GM18526 (cell line): ENCODE measurements around the gene MFAP3.

Source experiments
- POLR2A ChIP-seq: IDR thresholded peaks from 3 replicates; pipeline ENCODE4 v1.6.1; 2011; ENCODE audit not compliant: insufficient read length; ENCODE audit errors: extremely low read depth

MFAP3 gene

GRCh38 chr5:154042766-154043165 is 4.0 kb downstream of the MFAP3 start:
- TF ChIP-seq POLR2A = no peak

- TF ChIP-seq POLR2A = no peak
These were observed 5.3 kb downstream of the MFAP3 start for GRCh38 chr5:154044099-154044498.

- TF ChIP-seq POLR2A = no peak
These were observed 5.8 kb downstream of the MFAP3 start for GRCh38 chr5:154044581-154044980.

- no peak for TF ChIP-seq POLR2A
These were observed 7.7 kb downstream of the MFAP3 start for GRCh38 chr5:154046486-154046885.

GRCh38 chr5:154047324-154047723 is 8.6 kb downstream of the MFAP3 start:
- TF ChIP-seq POLR2A = no peak

DNA sequence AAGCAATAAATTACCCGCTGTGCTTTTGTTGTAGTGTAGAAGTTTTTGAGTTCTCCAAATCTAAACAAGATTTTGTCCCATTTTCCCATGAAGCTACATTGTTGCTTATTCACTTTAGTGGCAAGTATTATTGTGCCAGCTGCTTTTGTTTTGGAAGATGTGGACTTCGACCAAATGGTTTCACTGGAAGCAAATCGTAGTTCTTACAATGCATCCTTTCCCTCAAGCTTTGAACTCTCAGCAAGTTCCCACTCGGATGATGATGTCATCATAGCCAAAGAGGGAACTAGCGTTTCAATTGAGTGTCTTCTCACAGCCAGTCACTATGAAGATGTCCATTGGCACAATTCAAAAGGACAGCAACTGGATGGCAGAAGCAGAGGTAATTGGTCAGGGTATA is 10.9 kb downstream of the MFAP3 start:
- TF ChIP-seq POLR2A = no peak

DNA sequence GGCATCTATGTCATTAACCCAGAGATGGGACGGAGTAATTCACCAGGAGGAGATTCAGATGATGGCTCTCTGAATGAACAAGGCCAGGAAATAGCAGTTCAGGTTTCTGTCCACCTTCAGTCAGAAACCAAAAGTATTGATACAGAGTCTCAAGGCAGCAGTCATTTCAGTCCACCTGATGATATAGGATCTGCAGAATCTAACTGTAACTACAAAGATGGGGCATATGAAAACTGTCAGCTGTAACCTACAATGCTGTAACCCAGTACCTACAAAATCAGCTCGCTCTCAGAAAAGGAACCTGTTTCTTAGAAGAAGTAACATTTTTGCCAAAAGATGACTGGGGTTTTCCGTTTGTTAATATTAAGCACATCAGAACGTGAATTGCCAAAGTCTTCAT is 14.7 kb downstream of the MFAP3 start:
- TF ChIP-seq POLR2A = no peak

DNA sequence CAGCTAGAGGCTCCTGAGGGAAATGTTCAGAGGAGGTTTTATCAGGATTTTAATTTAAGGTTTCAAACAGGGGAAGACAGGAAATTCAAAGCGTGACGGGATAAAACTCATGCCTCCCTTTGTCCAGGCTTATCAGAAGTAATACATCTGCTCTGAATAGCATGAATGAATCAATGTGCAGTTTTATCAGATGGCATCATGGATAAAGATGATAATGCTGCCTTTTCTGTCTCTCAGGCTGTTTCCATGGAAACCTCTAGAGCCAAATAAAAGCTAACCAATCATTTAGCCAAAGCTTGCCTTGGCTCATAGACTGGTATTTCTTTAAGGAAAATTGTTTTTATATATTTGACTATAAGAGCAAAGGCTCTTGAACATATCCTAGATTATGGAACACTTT is 16.4 kb downstream of the MFAP3 start:
- TF ChIP-seq POLR2A = no peak

DNA sequence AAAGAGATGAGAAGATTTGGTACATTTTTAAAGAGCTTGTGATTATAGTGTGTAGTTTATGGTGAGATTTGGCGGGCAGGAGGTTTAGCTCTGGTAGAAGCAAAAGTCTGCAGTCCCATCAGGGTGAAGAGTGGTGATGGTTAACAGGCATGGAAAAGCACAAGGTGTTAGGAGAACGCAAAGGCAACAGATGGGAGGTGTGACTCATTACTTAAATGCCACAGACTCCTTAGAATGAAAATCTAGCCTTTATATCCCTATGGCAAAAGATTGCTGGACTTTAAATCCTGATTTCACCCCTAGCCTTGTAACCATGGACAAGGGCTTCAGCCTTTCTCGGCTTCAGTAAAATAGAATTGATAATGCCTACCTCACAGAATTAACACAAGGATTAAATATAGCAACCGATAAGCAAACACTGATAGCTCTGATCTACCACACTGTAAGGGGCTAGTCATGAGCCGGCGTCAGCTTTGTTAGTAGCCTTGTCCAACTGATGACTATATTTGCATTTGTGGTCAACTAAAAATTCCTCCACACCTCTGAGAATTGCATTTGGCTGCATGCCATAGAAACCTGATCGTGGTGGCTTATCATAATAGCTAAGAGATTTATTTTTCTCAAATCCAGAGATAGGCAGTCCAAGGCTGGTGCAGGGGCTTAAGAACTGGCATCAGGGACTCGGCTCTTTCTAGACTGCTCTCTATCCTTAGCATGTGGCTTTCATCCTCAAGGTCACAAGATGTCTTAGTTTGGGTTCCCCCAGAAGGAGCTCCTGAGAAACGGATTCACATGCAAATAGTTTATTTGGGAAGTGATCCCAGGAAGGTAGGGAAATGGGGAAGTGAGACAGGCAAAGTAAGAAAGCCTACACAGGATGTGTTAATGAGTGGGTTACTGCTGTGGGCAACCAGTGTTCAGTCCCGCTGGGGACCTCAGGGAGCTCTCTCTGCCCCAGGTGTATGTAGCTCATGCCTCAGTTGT is 19.6 kb downstream of the MFAP3 start:
- no peak for TF ChIP-seq POLR2A

- no peak for TF ChIP-seq POLR2A
These were observed 20.3 kb downstream of the MFAP3 start for GRCh38 chr5:154059039-154059430.

DNA sequence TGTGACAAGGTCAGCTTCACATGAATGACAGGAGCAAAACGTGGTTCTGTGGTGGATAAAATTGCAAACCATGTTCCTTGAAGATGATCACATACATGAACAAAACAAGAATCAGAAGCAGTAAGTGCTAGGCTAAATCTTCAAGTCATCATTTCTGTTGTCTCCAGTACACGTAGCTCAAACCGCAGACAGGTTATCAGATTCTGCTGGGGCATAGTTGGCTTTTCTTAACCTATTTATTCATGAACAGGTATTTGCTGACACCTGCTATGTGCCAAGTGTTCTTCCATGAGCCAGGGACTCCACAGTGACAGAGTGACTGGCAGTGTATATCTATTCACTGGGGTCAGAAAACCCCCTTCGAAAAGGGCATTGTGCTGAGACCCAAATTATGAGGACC is 20.8 kb downstream of the MFAP3 start:
- TF ChIP-seq POLR2A = no peak

GRCh38 chr5:154060606-154061005 is 21.8 kb downstream of the MFAP3 start:
- TF ChIP-seq POLR2A = no peak

- no peak for TF ChIP-seq POLR2A
These were observed 24.6 kb downstream of the MFAP3 start for GRCh38 chr5:154063372-154063771.

DNA sequence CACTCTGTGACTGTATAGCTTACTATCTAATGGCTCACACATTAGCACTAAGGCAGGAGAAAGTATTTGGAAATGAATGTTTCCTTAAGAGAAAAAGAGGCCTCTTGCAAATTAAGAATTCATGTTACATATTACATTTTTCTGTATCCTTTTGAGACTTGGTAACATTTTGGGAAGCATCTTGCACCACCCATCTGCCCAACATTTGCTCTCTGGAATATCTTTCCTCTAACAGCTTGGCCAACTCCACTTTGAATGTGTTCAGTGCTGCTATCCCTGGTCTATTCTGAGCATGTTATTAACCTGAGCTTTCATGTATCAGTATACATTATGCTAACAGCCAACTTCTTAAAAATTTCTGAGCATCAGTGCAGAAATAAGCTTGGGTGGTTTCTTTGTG is 27.2 kb downstream of the MFAP3 start:
- no peak for TF ChIP-seq POLR2A

DNA sequence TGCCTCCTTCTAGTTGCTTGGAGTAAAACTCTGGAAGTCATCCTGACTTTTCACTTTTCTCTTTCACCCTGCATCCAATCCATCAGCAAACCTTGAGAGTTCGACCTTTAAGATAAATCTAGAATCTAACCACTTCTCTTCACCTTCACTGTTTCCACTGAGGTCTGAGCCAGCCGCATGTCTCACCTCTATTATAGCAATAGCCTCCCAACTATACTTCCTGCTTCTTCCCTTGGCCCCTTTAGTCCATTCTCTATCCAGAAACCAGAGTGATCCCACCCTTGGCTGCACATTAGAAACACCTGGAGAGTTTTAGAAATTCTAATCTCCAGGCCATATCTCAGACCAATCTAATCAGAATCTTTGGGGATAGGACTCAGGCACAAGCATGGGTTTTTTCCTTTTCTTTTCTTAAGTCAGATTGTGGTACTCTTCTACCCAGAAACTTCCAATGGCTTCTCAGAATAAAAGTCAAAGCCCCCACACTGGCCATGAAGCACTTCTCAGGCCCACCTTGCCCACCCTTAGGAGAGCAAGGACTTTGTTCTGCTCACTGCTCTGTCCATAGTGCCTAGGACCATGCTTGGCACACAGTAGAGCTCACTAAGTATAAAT is 33.1 kb downstream of the MFAP3 start:
- TF ChIP-seq POLR2A = no peak

- no peak for TF ChIP-seq POLR2A
These were observed 33.8 kb downstream of the MFAP3 start for GRCh38 chr5:154072414-154073171.

DNA sequence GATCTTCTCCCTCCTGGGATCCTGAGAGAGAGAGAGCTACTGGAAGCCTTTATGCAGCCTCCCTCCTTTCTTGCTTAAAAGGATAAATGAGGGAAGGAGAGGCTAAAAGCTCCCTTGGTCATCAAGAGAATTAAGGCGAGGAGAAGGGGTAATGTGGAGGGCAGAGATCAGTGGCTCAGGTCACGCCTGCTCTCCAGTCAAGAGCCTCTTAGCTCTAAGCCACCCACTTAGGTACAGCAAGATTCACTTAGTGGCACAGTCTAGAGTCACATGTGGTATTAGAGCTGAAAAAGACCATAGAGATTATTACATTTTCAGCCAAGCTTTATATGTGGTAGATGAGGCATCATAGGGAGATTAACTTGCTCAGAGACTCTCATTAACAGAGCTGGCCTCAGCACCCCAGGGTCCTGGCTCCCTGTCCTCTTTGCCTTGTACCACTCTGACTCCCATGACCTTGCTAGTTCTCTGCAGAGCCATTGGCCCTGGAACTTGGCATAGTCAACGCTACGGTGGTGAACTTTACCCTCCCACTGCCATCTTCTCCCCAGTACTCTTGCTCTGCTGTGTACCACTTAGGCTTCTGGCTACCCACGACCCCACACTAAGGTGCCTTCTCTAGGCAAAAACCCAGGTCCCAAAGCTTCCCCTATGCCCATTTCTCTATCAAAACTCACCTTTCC is 37.6 kb downstream of the MFAP3 start:
- no peak for TF ChIP-seq POLR2A
